NB4 (cell line): ENCODE data around the gene KIT.

Source experiments
- DNase-seq: peaks from one replicate; pipeline ENCODE4 v3.0.0; 2010; ENCODE audit warnings: low read depth
- H3K4me3 ChIP-seq: one replicate; pipeline ENCODE4 v1.5.1; 2011; ENCODE audit warnings: mild to moderate bottlenecking, low read depth, low read length, moderate library complexity
- MYC ChIP-seq: IDR thresholded peaks from 2 replicates; pipeline ENCODE4 v1.6.1; 2011; ENCODE audit warnings: low read depth, low read length
- POLR2A ChIP-seq: IDR thresholded peaks from 2 replicates; pipeline ENCODE4 v1.6.1; 2011; ENCODE audit warnings: mild to moderate bottlenecking; ENCODE audit not compliant: insufficient read length; ENCODE audit errors: extremely low read depth
- TF ChIP-seq, protein P1 (sequence below): IDR thresholded peaks from one replicate; pipeline ENCODE4 v1.5.1; 2012; ENCODE audit warnings: low read depth, low read length
- TF ChIP-seq, protein P2 (sequence below): IDR thresholded peaks from 2 replicates; pipeline ENCODE4 v1.6.1; 2011; ENCODE audit warnings: low read depth, low read length

The KIT gene

DNA sequence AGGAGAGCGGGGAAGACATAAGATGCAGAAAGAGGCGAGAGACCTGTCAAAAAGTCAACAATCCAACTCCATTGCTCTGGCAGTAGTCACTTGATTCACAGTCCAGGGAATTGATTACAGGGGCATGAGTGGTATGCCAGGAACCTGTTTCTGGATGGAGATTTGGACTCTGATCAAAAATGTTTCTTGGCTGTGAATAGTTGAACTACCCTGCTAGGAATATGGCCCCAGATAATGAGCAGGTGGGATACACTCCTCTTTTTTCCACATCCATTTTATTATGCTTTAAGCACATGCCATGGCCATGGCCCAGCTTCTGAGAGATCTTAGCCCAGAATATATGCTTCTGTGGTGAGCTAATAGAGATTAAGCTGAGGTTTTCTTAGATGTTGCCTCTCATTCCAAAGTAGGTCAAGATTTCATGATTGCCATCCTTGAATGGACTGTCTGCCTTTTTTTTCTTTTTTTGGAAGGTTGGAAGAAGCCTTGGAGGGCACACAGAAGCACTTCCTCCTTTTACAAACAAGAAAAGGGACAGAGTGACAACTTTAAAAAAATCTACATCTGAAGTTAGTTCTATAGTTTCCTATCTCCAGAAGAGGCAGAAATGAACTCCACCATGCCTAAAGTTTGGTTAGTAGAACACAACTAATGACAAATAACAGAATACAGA lies 121.9 kb downstream of the KIT start:
- no peak overlapping the region for H3K4me3 ChIP-seq
- DNase-seq = no peak
- TF ChIP-seq MYC = no peak

DNA sequence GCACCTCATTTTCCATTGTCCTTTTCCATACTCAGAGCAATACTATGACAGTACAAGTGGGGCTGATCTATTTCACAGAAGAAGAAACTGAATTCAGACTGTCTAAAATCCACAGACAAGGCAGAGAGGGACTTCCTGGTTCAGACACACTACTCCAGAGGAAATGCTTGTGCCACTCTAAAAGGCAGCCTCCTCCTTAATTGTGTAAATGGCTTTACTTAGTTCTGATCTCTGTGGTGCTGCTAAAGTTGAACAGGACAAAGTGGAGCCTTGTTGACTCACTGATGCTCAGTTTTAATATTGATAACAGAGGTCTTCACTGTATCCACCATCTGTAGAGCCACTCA lies 122.4 kb downstream of the KIT start:
- TF ChIP-seq, protein P1, sequence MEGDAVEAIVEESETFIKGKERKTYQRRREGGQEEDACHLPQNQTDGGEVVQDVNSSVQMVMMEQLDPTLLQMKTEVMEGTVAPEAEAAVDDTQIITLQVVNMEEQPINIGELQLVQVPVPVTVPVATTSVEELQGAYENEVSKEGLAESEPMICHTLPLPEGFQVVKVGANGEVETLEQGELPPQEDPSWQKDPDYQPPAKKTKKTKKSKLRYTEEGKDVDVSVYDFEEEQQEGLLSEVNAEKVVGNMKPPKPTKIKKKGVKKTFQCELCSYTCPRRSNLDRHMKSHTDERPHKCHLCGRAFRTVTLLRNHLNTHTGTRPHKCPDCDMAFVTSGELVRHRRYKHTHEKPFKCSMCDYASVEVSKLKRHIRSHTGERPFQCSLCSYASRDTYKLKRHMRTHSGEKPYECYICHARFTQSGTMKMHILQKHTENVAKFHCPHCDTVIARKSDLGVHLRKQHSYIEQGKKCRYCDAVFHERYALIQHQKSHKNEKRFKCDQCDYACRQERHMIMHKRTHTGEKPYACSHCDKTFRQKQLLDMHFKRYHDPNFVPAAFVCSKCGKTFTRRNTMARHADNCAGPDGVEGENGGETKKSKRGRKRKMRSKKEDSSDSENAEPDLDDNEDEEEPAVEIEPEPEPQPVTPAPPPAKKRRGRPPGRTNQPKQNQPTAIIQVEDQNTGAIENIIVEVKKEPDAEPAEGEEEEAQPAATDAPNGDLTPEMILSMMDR = no peak
- TF ChIP-seq, protein P2, sequence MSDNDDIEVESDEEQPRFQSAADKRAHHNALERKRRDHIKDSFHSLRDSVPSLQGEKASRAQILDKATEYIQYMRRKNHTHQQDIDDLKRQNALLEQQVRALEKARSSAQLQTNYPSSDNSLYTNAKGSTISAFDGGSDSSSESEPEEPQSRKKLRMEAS = no peak
- DNase-seq = peak; percentile 18
- H3K4me3 ChIP-seq = no peak overlapping the region

DNA sequence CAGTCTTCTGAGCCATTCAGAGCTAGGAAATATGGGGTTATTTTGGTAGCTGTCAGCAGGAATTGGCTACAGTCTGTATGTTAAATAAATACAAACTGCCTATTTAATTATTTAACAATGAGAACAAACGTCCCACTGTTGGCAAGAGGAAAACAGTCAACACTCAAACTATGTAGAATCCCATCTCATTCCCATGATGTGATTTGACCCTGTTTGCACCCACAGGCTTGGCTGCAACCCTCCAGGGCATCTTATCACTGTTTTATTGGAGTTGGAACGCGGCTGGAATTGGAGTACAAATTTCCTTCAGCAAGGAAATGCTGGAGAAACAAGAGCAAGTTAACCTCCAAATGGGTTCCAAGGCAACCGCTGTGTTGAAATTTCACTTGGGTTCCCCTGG lies 124.0 kb downstream of the KIT start:
- TF ChIP-seq, protein P1 = no peak
- TF ChIP-seq POLR2A (no peak), MYC (no peak)
- TF ChIP-seq, protein P2 = no peak
- H3K4me3 ChIP-seq = no peak overlapping the region
- no peak for DNase-seq

DNA sequence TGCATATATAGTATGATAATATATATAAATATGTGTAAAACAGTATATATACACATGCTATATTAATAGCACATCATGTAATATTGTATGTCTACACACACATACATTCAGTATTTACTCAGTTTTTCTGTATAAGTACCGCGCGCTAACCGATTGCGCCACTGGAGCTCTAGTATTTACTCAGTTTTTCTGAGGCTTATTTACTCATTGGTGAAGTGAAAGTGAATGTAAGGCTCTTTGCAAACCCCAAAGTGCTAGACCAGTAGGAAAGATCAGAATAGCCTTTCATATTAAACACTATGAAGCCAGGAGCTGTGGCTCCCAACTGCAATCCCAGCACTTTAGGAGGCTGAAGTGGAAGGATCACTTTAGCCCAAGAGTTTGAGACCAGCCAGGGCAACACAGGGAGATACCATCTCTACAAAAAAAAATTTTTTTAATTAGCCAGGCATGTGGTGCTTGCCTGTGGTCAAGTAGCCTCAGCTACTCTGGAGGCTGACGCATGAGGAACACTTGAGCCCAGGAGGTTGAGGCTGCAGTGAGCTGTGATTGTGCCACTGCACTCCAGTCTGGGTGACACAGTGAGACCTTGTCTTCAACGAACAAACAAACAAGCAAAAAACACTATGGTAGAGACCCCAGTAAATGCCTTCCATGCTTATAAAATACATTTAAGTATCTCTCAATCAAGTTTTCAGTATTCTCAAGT lies 125.8 kb downstream of the KIT start:
- no peak for DNase-seq
- TF ChIP-seq POLR2A = no peak
- TF ChIP-seq MYC = no peak
- TF ChIP-seq, protein P2 = no peak
- TF ChIP-seq, protein P1 = no peak
- H3K4me3 ChIP-seq = no peak overlapping the region

DNA sequence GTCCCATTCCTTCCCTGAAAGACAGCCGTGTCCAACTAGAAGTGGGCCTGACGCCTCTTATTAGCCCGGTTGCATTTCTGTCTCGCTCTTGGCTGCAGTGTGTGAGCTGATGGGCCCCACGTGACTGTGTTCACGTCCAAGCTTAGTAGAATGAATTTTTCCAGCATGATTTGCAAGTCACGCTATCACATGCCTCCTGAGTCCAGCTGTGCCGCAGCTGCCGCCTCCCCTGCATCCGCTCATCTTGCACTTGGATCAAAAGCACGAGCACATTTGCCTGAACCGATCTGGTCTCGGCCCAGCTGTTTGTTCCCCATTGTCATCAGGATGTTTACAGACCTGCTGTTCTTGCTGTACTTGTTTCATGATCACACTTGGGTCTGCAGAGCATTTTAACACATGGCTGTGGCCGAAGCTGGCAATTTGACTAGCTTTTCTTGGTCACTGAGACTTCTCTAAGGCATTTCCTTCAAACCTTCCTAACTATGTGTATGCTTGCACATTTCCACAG lies 126.5 kb downstream of the KIT start:
- DNase-seq = no peak
- H3K4me3 ChIP-seq = no peak overlapping the region
- TF ChIP-seq, protein P2 = no peak
